Measurements from ENCODE around the gene CSMD2.

GRCh38 chr1:33740040-33740744 lies 424.8 kb downstream of the CSMD2 start:
- TF ChIP-seq CTCF (conservative IDR thresholded peaks at IDR 0.05; ENCODE audit: low read depth, low read length) (no peak), EZH2 (IDR thresholded peaks at IDR 0.05; ENCODE audit: borderline replicate concordance, low read depth, low read length, poor library complexity, severe bottlenecking) (no peak)
